Measurements from ENCODE around the gene GOLGA6L9.
"Not testable (repeated sequence)": the region's sequence is repeated elsewhere in the genome, so short reads cannot be mapped to it uniquely, and the experiment has no call there.

- TF ChIP-seq CTCF (IDR thresholded peaks at IDR 0.05); EZH2phosphoT487 (IDR thresholded peaks at IDR 0.05; ENCODE audit: borderline replicate concordance, low read depth); POLR2AphosphoS5 (IDR thresholded peaks at IDR 0.05; ENCODE audit: low read depth, low read length); GABPA (IDR thresholded peaks at IDR 0.05; ENCODE audit: low read depth); FOSL2 (IDR thresholded peaks at IDR 0.05; ENCODE audit: borderline replicate concordance, low read depth); MAX (IDR thresholded peaks at IDR 0.05; ENCODE audit: low read depth); REST (IDR thresholded peaks at IDR 0.05; ENCODE audit: low read depth, low read length); EP300 (IDR thresholded peaks at IDR 0.05; ENCODE audit: borderline replicate concordance in 1 of 2, low read depth in 1 of 2, low read length in 1 of 2); GATA2 (CRISPR knock-in tag; IDR thresholded peaks at IDR 0.05): not testable (repeated sequence)
Measured at GRCh38 chr15:82399366-82400103, 30.1 kb upstream of the GOLGA6L9 start.
